RWPE2 (cell line): ENCODE results near the gene PNMT.

Experiments
- ATAC-seq: fragments of 200-7000 bp; cut with Tn5 transposase; 3 replicates; pipeline ENCODE4 v1.9.1; 2021; ENCODE audit warnings: low read depth
- DNase-seq: peaks from one replicate; pipeline ENCODE4 v3.0.0-alpha.2; 2020; ENCODE audit warnings: low spot score
- H3K27ac ChIP-seq: fragments of 450-650 bp; 2 replicates; pipeline ENCODE4 v1.5.1; 2017; ENCODE audit warnings: mild to moderate bottlenecking; ENCODE audit not compliant: poor library complexity, severe bottlenecking
- H3K27me3 ChIP-seq: fragments of 250-450 bp; sonication (Bioruptor Pico); 2 replicates; pipeline ENCODE4 v1.5.1; 2021; ENCODE audit warnings: mild to moderate bottlenecking, moderate library complexity; ENCODE audit not compliant: insufficient read depth, poor library complexity, severe bottlenecking
- H3K36me3 ChIP-seq: fragments of 250-450 bp; sonication (Bioruptor Pico); 2 replicates; pipeline ENCODE4 v1.5.1; 2020; ENCODE audit warnings: low read depth, mild to moderate bottlenecking, moderate library complexity
- H3K4me1 ChIP-seq: fragments of 250-450 bp; sonication (Bioruptor Pico); 2 replicates; pipeline ENCODE4 v1.5.1; 2021; ENCODE audit warnings: mild to moderate bottlenecking, moderate library complexity; ENCODE audit not compliant: insufficient read depth, poor library complexity, severe bottlenecking
- H3K4me3 ChIP-seq: fragments of 250-450 bp; sonication (Bioruptor Pico); 2 replicates; pipeline ENCODE4 v1.5.1; 2021; ENCODE audit warnings: mild to moderate bottlenecking, moderate library complexity; ENCODE audit not compliant: severe bottlenecking
- H3K9me3 ChIP-seq: fragments of 250-450 bp; sonication (Bioruptor Pico); 2 replicates; pipeline ENCODE4 v1.5.1; 2021; ENCODE audit warnings: mild to moderate bottlenecking, moderate library complexity; ENCODE audit not compliant: severe bottlenecking
- CTCF ChIP-seq: fragments of 450-650 bp; IDR thresholded peaks from one replicate; pipeline ENCODE4 v1.5.1; 2017; ENCODE audit warnings: mild to moderate bottlenecking, moderate library complexity; ENCODE audit not compliant: poor library complexity, severe bottlenecking

PNMT gene

GRCh38 chr17:39684369-39685192 lies 16.3 kb downstream of the PNMT start:
- no peak for TF ChIP-seq CTCF

DNA sequence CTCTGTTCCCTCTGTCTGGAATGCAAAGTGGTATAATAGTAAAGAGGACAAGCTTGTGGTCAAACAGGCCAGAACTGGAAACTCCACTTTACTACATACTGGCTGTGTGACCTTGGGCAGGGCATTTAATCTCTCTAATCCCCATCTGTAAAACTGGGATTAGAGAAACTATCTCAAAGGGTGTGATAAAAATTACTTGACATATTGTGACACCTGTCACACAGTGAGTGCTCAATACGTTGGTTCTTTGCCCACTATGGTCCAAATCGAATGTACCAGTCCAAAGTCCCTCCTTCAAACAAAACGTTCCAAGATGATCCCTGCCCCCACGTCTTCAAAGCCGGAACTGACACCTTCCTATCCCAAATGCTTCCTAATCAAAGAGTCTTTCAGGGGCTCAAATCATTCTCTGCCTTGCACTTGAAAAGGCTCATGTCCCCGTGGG lies 18.9 kb downstream of the PNMT start:
- no peaks in the 10 kb centered on the region for H3K36me3 ChIP-seq
- no peak for DNase-seq
- H3K9me3 ChIP-seq = no peaks in the 10 kb centered on the region
- no peaks in the 10 kb centered on the region for H3K27me3 ChIP-seq
- H3K4me3 ChIP-seq = peak overlapping the region; percentile 81
- H3K27ac ChIP-seq = peak overlapping the region; percentile 80
- TF ChIP-seq CTCF = no peak
- H3K4me1 ChIP-seq = peaks cover 5% of the 10 kb centered on the region
- ATAC-seq = no peak

More at GRCh38 chr17:39684369-39685192, 16.3 kb downstream of the PNMT start:
- Histone ChIP-seq H3K36me3 (no peaks in the 10 kb centered on the region), H3K27ac (no peak overlapping the region), H3K4me3 (no peak overlapping the region), H3K4me1 (peaks cover 5% of the 10 kb centered on the region), H3K27me3 (no peaks in the 10 kb centered on the region), H3K9me3 (no peaks in the 10 kb centered on the region)
- no peak for ATAC-seq
- peak; percentile 30 for DNase-seq

DNA sequence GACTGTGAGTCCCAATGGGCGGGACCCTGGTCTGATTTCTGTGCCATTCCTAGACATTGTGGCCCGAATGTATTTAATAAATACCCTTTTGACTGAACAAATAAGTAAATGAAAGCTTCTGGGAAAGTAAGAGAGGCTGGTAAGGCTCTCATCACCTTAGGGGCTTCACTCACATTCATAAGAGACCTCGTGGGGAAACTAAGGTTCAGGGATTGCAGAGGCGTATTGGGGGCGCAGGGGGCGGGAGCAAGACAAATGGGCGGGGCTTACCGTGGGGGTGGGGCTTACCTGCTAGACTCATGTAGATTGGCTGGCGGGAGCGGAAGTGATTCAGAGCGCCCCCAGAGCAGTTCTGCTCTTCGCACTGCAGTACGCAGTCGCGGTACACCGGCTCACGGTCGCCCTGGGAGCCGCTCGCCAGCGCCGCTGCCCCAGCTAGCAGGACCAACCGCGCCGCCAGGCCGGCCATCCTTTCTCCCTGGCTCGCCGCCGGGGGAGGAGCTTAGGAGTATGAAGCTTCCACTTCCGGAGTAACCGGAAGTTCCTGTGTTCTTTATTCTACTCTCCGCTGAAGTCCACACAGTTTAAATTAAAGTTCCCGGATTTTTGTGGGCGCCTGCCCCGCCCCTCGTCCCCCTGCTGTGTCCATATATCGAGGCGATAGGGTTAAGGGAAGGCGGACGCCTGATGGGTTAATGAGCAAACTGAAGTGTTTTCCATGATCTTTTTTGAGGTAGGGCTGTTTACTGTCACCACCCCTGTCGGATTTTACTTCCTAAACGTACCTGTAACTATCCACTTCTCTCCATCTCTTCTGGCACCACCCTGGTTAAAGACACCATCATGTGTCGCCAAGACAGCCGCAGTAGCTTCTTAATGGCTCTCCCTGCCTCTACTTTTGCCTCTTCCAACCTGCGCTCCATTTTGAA lies 19.6 kb downstream of the PNMT start, which contains the start of gene PGAP3:
Gene PGAP3, minus strand, starts transcription at position 512 of the 929 bp plus-strand sequence. Its CDS starts 43 bp downstream, at position 469.
- Histone ChIP-seq H3K27ac (peak within 1 kb of the TSS; percentile 80), H3K27me3 (no peaks in the 10 kb centered on the region), H3K36me3 (no peaks in the 10 kb centered on the region), H3K9me3 (no peaks in the 10 kb centered on the region), H3K4me3 (peak within 1 kb of the TSS; percentile 81), H3K4me1 (peaks cover 5% of the 10 kb centered on the region)
- peak; percentile 8 for TF ChIP-seq CTCF
- peak; percentile 92 for DNase-seq
- peak; percentile 96 for ATAC-seq

GRCh38 chr17:39688475-39688835 lies 20.2 kb downstream of the PNMT start:
- 0 out of 3 replicates have a peak, but pooled peaks have one; percentile 8 for ATAC-seq
- no peaks in the 10 kb centered on the region for H3K27me3 ChIP-seq
- no peak for TF ChIP-seq CTCF
- no peaks in the 10 kb centered on the region for H3K36me3 ChIP-seq
- no peak for DNase-seq
- no peaks in the 10 kb centered on the region for H3K9me3 ChIP-seq
- H3K27ac ChIP-seq = peak overlapping the region; percentile 80
- peaks cover 5% of the 10 kb centered on the region for H3K4me1 ChIP-seq
- H3K4me3 ChIP-seq = peak overlapping the region; percentile 81
